ENCODE results near the gene GTF2H3. TPM values are rescaled to one million over a fixed set of nuclear protein-coding genes. Genes with fewer than 3 reads are reported as not detected.

GTF2H3 gene
- total RNA-seq, 2 experiments from 2014 or later, result 36.6 to 40.3 TPM

DNA sequence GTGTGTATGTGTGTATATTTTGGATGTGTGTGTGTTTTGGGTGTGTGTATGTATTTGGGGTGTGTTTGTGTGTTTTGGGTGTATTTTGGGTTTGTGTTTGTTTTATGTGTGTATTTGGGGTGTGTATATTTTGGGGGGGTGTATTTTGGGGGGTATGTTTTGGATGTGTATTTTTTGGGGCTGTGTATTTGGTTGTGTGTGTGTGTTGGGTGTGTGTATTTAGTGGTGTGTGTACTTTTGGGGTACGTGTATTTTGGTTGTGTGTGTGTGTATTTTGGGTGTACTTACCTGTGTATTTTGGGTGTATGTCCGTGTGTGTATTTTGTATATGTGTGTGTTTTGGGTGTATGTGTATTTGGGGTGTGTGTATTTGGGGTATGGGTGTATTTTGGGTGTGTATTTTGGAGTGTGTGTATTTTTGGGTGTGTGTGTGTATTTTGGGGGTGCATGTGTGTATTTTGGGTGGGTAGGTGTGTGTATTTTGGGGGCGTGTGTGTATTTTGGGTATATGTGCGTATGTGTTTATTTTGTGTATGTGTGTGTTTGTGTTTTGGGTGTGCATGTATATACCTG lies 20.6 kb downstream of the GTF2H3 start:
- H3K4me1 Mint-ChIP-seq, result peaks cover 5% of the 10 kb centered on the region
- ChIA-PET POLR2A (no interaction called here), CTCF (no interaction called here)
- H3K4me3 Mint-ChIP-seq, result no peak overlapping the region
- DNase-seq, result no peak
- peaks cover 51% of the 10 kb centered on the region for H3K36me3 Mint-ChIP-seq (ENCODE audit: low read depth)
- no peak overlapping the region for H3K27ac Mint-ChIP-seq
- no peaks in the 10 kb centered on the region for H3K9me3 Mint-ChIP-seq
- H3K27me3 Mint-ChIP-seq, result no peaks in the 10 kb centered on the region

DNA sequence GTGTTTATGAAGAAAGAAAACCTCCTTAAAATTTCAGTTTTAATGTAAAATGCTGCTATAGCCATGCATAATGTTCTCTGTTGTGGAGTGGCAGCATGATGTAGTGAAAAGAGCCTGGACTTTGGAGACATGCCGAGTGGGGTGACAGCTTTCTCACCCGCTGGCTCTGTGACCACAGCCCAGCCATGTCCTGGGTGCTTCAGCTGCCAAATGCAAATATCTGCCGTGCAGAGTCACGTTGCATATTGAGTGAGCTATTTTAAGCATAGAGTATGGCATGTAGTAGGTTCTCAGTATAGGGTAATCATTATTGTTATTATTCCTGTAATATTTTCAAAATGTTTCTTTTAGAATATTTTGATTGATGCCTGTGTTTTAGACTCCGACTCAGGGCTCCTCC lies 21.8 kb downstream of the GTF2H3 start:
- H3K4me3 Mint-ChIP-seq, result no peak overlapping the region
- H3K9me3 Mint-ChIP-seq, result no peaks in the 10 kb centered on the region
- peaks cover 16% of the 10 kb centered on the region for H3K4me1 Mint-ChIP-seq
- H3K27me3 Mint-ChIP-seq, result no peaks in the 10 kb centered on the region
- CTCF ChIA-PET, result no interaction called here
- no peak for DNase-seq
- POLR2A ChIA-PET, result no interaction called here
- H3K36me3 Mint-ChIP-seq (ENCODE audit: low read depth), result peaks cover 56% of the 10 kb centered on the region
- no peak overlapping the region for H3K27ac Mint-ChIP-seq

DNA sequence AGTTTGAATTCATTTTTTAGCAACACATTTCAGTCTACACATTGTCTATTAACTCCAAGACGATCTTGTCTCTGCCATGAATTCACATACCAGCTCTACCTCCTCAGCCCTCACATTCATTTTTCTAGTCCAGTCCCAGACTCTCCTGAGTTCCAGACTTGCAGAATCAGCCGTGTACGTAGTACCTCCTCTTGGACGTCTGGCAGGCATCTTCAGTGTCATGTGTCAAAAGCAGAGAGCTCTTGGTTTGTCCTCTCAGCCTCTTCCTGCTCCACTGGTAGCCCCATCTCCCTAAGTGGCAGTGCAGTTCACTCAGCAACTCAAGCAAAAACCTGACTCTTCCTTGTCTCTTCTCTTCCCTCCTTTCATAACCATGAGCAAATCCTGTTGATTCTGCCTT lies 22.8 kb downstream of the GTF2H3 start:
- Mint-ChIP-seq H3K36me3 (ENCODE audit: low read depth) (peaks cover 51% of the 10 kb centered on the region), H3K4me3 (no peak overlapping the region), H3K9me3 (no peaks in the 10 kb centered on the region), H3K27me3 (no peaks in the 10 kb centered on the region), H3K27ac (no peak overlapping the region), H3K4me1 (peaks cover 19% of the 10 kb centered on the region)
- POLR2A ChIA-PET, result interaction anchor here (0.6 to 0.7 kb wide), 2 partner anchors 11 to 414 kb away, joined by 3 read pairs; no protein-coding TSS in a partner anchor
- no peak for DNase-seq
- CTCF ChIA-PET, result interaction anchor here (0.7 kb wide), 1 partner anchor 14 kb away, joined by 3 read pairs; no protein-coding TSS in a partner anchor

DNA sequence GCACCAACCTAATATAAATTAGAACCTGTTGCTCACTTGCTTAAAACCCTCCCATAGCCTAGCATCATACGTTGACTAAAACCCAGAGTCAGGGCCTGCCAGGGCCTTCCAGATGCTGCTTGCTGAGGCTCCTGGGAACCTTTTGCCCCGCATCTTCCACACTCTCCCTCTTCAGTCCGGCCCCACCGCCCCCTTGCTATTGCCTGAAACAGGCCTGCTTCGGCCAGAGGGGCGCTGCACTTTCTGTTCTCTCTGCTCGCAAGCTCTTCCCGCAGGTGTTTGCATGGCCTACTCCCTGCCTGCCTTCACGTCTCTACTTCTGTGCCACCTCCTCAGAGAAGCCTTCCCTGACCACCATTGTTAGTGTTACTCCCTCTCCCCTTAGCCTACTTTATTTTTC lies 23.6 kb downstream of the GTF2H3 start:
- CTCF ChIA-PET, result interaction anchor here (0.7 kb wide), 1 partner anchor 14 kb away, joined by 3 read pairs; no protein-coding TSS in a partner anchor
- Mint-ChIP-seq H3K36me3 (ENCODE audit: low read depth) (peaks cover 46% of the 10 kb centered on the region), H3K4me3 (no peak overlapping the region), H3K27ac (no peak overlapping the region), H3K27me3 (no peaks in the 10 kb centered on the region), H3K4me1 (peaks cover 19% of the 10 kb centered on the region), H3K9me3 (no peaks in the 10 kb centered on the region)
- no peak for DNase-seq
- POLR2A ChIA-PET, result interaction anchor here (0.6 to 0.7 kb wide), 2 partner anchors 12 to 415 kb away, joined by 3 read pairs; no protein-coding TSS in a partner anchor

DNA sequence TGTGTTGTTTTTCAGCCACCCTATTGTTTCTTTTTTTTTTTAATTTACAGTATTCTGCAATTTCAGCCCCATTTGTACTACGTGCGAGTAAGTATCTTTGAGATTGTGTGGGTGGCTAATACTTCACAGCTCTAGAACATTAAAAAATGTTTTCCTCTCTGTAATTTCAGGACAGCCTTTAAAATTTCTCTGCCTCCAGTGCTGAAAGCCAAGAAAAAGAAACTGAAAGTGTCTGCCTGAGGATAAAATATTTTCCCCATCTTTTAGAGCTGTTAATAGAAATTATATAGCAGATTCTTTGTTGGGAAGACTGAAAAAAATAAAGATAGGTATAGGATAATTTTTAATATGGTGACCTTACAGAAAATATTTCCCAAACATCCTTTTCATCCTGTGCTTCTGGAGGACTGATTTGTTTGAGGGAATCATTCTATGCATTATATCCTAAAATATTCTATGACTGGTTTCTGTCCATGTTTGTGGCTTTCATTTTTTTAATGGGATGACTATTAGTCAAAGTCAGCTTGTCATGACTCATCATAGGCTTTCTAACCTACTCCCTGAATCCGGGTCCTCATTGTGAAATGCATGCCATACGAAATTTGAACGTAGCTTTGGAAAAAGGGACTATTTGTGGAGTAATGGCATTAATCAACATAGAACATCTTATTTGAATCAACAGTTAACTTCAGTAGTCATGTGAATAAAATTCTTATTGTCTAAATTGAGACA lies 26.5 kb downstream of the GTF2H3 start:
- Mint-ChIP-seq H3K27me3 (no peaks in the 10 kb centered on the region), H3K4me3 (peak overlapping the region; percentile 17), H3K9me3 (no peaks in the 10 kb centered on the region), H3K4me1 (peaks cover 19% of the 10 kb centered on the region), H3K27ac (peak overlapping the region; percentile 59), H3K36me3 (ENCODE audit: low read depth) (peaks cover 44% of the 10 kb centered on the region)
- CTCF ChIA-PET, result interaction anchor here (0.9 kb wide), 1 partner anchor 9 kb away, joined by 3 read pairs; no protein-coding TSS in a partner anchor
- DNase-seq, result no peak
- POLR2A ChIA-PET, result interaction anchor here (0.7 to 1.2 kb wide), 4 partner anchors 11 to 76 kb away, joined by 3 to 5 read pairs (median 3); partner anchors contain the start of genes ATP6V0A2, TCTN2 and TMED2

DNA sequence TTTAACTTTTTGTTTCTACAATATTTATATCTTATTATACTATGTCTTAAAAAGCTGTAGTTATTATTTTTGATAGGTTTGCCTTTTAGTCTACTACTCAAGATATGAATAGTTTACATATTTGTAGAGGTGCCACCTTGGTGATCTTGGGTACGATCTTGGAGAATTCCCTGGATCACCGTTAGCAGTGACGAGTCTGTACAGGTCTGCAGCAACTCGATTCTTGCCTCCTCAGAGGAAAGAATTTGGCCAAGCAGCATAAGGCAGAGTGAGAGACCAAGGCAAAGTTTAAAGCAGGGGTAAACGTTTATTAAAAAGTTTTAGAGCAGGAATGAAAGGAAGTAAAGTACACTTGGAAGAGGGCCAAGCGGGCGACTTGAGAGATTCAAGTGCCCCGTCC lies 34.1 kb downstream of the GTF2H3 start:
- peaks cover 13% of the 10 kb centered on the region for H3K36me3 Mint-ChIP-seq (ENCODE audit: low read depth)
- peaks cover 16% of the 10 kb centered on the region for H3K4me1 Mint-ChIP-seq
- ChIA-PET CTCF (interaction anchor here (0.6 kb wide), 1 partner anchor 9 kb away, joined by 4 read pairs; no protein-coding TSS in a partner anchor), POLR2A (no interaction called here)
- H3K9me3 Mint-ChIP-seq, result no peaks in the 10 kb centered on the region
- H3K27ac Mint-ChIP-seq, result no peak overlapping the region
- H3K4me3 Mint-ChIP-seq, result no peak overlapping the region
- no peaks in the 10 kb centered on the region for H3K27me3 Mint-ChIP-seq
- no peak for DNase-seq

DNA sequence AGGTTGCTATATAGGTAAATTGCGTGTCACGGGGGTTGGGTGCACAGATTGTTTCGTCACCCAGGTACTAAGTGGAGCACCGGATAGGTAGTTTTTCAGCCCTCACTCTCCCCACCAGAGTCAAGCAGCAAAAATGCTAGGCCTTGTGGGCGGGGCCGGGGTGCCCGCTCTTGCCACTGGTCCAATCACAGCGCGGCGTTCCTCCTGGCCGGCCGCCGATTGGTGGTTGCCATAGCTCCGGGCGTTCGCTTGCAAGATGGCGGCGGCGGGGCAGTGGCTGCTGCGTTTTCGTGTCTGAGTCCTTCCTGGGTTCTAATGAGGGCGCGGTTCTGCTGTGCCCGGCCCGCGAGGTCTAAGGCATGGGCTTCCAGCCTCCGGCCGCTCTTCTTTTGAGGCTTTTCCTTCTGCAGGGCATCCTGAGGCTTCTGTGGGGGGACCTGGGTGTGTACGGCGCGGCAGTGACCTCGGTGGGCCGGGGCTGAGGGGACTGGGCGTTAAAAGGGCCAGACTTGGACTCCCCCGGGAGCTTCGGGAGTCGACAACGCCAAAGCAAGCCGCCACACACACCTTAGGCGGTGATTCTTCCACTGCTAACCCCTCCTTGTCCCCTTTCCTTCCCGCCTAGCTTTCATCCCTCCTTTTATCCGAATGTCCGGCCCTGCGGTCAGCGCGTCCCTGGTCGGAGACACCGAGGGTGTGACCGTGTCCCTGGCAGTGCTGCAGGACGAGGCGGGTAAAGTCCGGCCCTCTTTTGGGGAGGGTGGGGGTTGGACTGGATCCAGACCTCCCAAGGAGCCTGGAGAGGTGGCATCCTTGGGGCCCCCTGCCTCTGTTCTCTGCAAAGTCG lies 37.5 kb downstream of the GTF2H3 start, which contains the start of gene TCTN2:
Gene TCTN2, plus strand, starts transcription at position 232 of the 847 bp plus-strand sequence. Its CDS starts 128 bp downstream, at position 360.
- peak within 1 kb of the TSS; percentile 21 for H3K27ac Mint-ChIP-seq
- peaks cover 16% of the 10 kb centered on the region for H3K4me1 Mint-ChIP-seq
- ChIA-PET POLR2A (interaction anchor here (0.6 to 2.5 kb wide), 3 partner anchors 10 to 41 kb away, joined by 3 to 17 read pairs (median 4); partner anchors contain the start of gene ATP6V0A2), CTCF (interaction anchor here (1.8 kb wide), 1 partner anchor 41 kb away, joined by 7 read pairs; the partner anchor contains the start of gene ATP6V0A2)
- H3K9me3 Mint-ChIP-seq, result no peaks in the 10 kb centered on the region
- DNase-seq, result peak; percentile 96
- no peaks in the 10 kb centered on the region for H3K27me3 Mint-ChIP-seq
- H3K36me3 Mint-ChIP-seq (ENCODE audit: low read depth), result no peaks in the 10 kb centered on the region
- peak within 1 kb of the TSS; percentile 79 for H3K4me3 Mint-ChIP-seq

DNA sequence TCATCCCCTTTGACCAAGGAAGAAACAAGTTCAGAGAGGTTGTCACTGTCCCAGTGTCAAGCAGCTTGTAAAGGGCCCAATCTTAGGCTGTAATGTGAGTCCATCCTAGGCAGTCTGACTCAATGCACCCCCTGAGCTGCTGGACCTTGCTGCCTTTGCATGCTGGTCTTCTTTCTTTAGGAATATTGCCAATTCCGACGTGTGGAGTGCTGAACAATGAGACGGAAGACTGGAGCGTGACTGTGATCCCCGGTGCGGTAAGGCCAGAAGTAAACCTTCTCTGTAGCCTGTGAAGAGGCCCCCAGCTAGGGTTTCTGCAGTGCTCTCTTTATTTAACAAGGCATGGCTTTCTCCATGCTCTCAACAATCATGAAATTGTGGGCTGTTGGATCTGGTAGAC lies 38.2 kb downstream of the GTF2H3 start:
- ChIA-PET CTCF (interaction anchor here (1.8 kb wide), 1 partner anchor 40 kb away, joined by 7 read pairs; the partner anchor contains the start of gene ATP6V0A2), POLR2A (interaction anchor here (1.3 to 2.5 kb wide), 2 partner anchors 11 to 40 kb away, joined by 3 to 17 read pairs; partner anchors contain the start of gene ATP6V0A2)
- H3K27me3 Mint-ChIP-seq, result no peaks in the 10 kb centered on the region
- no peaks in the 10 kb centered on the region for H3K36me3 Mint-ChIP-seq (ENCODE audit: low read depth)
- no peak for DNase-seq
- no peaks in the 10 kb centered on the region for H3K9me3 Mint-ChIP-seq
- H3K4me1 Mint-ChIP-seq, result peaks cover 16% of the 10 kb centered on the region
- no peak overlapping the region for H3K27ac Mint-ChIP-seq
- peak overlapping the region; percentile 79 for H3K4me3 Mint-ChIP-seq

DNA sequence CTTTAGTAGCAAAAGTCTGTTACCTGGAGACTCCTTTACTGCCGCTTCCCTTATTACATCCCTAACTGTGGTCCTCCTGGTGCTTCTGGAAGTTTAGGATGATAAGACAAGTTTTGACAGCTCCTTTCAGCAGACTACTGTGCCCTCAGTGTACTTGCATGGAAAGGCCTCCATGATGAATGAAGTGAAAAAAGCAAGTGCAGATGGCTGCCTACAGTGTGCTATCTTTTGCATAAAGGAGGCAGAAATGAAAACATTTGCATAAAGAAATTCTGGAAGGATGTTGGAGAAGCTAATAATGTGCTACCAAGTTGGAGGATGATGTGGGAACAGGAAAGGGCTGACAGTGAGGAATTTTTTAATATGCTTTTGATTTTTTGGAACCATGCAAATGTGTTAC lies 41.8 kb downstream of the GTF2H3 start:
- Mint-ChIP-seq H3K9me3 (no peaks in the 10 kb centered on the region), H3K27ac (no peak overlapping the region)
- CTCF ChIA-PET, result no interaction called here

DNA sequence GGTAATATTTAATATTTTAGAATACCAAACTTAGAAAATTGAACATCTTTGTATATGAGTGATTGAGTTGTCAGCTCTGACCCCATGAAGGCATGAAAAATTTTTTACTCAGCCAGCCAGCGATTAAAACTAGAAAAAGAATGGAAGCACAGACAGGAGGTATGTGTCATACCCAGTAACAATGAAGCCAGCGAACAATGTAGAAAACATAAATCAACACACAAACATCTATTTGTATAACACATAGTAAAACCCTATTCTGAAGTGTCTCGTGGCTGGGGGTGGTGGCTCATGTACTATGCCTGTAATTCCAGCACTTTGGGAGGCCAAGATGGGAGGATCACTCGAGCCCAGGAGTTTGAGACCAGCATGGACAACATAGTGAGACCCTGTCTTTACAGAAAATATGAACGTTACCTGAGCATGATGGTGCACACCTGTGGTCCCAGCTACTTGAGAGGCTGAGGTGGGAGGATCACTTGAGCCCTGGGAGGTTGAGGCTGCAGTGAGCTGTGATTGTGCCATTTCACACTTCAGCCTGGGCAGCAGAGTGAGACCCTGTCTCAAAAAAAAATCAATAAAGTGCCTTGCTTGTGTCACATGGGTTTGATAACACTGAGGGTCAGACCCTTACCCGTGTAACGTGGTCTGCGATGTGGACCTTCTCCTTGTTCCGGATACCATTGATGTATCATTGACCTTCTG lies 43.1 kb downstream of the GTF2H3 start:
- DNase-seq, result no peak

More for the DNA sequence above, 41.8 kb downstream of the GTF2H3 start:
- no peak overlapping the region for H3K4me3 Mint-ChIP-seq
- H3K36me3 Mint-ChIP-seq (ENCODE audit: low read depth), result no peaks in the 10 kb centered on the region
- DNase-seq, result no peak
- H3K4me1 Mint-ChIP-seq, result peaks cover 16% of the 10 kb centered on the region
- no peaks in the 10 kb centered on the region for H3K27me3 Mint-ChIP-seq
- POLR2A ChIA-PET, result interaction anchor here (0.7 kb wide), 1 partner anchor 113 kb away, joined by 3 read pairs; no protein-coding TSS in a partner anchor

DNA sequence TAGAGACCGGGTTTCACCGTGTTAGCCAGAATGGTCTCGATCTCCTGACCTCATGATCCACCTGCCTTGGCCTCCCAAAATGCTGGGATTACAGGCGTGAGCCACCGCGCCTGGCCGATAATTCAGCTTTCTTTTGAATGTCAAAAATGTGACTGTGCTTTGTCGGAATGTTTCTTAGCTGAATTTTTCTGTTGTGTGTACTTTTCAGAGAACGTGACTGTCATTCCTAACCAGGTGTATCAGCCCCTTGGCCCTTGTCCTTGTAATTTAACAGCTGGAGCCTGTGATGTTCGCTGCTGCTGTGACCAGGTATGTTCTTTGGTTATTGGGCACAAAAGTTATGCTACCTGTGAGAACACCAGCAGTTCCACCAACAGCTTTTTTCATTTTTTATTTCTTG lies 45.4 kb downstream of the GTF2H3 start:
- no peaks in the 10 kb centered on the region for H3K9me3 Mint-ChIP-seq
- no peak overlapping the region for H3K27ac Mint-ChIP-seq
- ChIA-PET POLR2A (interaction anchor here (0.6 kb wide), 1 partner anchor 277 kb away, joined by 3 read pairs; no protein-coding TSS in a partner anchor), CTCF (no interaction called here)
- H3K4me1 Mint-ChIP-seq, result peaks cover under 1% of the 10 kb centered on the region
- H3K4me3 Mint-ChIP-seq, result no peak overlapping the region
- peaks cover 5% of the 10 kb centered on the region for H3K36me3 Mint-ChIP-seq (ENCODE audit: low read depth)
- no peak for DNase-seq
- no peaks in the 10 kb centered on the region for H3K27me3 Mint-ChIP-seq

More for the DNA sequence above, 43.1 kb downstream of the GTF2H3 start:
- no peaks in the 10 kb centered on the region for H3K27me3 Mint-ChIP-seq
- H3K4me3 Mint-ChIP-seq, result no peak overlapping the region
- H3K36me3 Mint-ChIP-seq (ENCODE audit: low read depth), result peaks cover 5% of the 10 kb centered on the region
- no peaks in the 10 kb centered on the region for H3K9me3 Mint-ChIP-seq
- POLR2A ChIA-PET, result interaction anchor here (1.6 kb wide), 1 partner anchor 35 kb away, joined by 3 read pairs; the partner anchor contains the start of gene ATP6V0A2
- CTCF ChIA-PET, result interaction anchor here (0.7 kb wide), 1 partner anchor 9 kb away, joined by 4 read pairs; no protein-coding TSS in a partner anchor
- H3K27ac Mint-ChIP-seq, result no peak overlapping the region
- peaks cover 6% of the 10 kb centered on the region for H3K4me1 Mint-ChIP-seq

DNA sequence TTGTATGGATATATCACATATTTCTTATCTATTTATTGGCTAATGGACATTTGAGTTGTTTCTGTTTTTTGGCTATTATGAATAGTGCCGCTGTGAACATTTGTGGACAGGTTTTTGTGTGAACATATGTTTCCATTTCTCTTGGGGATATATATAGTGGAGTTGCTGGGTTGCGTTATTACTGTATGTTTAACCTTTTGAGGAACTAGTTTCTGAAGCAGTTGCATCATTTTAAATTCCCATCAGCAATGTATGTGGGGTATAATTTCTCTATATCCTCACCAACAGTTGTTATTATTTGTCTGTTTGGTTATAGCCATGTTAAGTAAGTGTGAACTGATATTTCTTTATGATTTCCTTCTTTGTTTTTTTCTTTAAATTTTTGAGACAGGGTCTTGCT lies 48.0 kb downstream of the GTF2H3 start:
- Mint-ChIP-seq H3K4me3 (no peak overlapping the region), H3K36me3 (ENCODE audit: low read depth) (peaks cover 5% of the 10 kb centered on the region), H3K9me3 (no peaks in the 10 kb centered on the region), H3K4me1 (peaks cover 4% of the 10 kb centered on the region), H3K27me3 (no peaks in the 10 kb centered on the region), H3K27ac (no peak overlapping the region)
- POLR2A ChIA-PET, result no interaction called here
- CTCF ChIA-PET, result no interaction called here
- DNase-seq, result no peak
